ENCODE measurements around the gene SRGAP1.

SRGAP1 gene

DNA sequence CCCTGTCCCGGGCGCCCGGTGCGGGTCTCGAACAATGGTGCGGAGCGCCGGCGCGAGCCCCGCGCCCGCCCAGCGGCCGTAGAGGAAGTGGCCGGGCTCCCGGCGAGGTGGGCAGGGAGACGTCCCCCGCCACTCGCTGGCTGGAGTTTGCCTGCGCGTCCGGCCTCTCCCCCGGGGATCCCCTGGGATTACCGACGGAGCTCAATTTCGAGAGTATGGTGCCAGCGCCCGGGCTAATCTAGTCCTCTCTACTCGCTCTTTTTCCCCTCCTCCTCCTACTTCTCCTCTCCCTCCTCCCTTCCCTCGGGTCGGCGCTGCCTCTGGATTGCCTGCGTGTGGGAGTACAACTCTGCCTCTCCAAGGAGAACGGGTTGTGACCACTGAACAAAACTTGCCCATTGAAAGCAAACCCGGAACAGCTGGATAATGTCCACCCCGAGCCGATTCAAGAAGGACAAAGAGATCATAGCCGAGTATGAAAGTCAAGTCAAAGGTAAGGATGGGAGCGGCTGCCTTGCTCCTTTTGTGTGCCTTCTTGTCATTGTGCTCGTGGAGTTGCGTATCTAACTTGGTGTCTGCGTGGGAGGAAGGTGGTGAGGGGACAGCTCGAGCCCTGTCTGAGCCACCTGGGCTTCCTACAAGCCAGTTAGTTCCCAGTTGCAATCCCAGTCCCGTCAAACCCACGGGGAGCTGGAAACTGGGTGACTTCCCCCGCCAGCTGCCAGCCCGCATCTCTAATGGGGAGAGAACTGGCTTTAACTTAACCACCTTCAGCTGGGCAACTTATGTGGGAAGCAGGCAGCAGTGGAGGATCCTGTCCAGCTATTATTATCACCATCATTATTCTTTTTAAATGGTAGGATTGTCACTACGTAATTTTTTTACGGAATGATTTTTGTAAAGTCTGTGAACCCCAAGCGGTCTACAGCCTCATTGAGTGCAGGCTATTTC is at the start of gene SRGAP1:
Gene SRGAP1 (plus strand): TSS at position 310 of the 951 bp plus-strand sequence. CDS start 117 bp downstream, at position 427.
- peak; percentile 87 for DNase-seq (ENCODE audit: low read depth)

DNA sequence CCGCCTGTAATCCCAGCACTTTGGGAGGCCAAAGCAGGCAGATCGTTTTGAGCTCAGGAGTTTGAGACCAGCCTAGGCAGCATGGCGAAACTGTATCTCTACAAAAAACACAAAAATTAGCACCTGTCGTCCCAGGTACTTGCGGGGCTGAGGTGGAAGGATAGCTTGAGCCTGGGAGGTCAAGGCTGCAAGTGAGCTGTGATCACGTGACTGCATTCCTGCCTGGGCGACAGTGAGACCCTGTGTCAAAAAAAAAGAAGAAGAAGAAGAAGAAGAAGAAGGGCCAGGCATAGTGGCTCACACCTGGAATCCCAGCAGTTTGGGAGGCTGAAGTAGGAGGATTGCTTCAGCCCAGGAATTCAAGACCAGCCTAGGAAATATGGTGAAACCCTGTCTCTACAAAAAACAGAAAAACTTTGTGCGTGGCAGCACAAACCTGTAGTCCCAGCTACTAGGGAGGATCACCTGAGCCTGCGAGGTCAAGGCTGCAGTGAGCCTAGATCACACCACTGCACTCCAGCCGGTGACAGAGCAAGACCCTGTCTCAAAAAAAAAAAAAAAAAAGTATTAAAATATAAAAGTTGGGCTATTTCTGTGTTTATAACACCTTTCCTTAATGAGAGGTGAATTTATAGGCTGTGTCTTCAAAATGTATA is 49.3 kb upstream of the SRGAP1 start:
- no peak for DNase-seq (ENCODE audit: low read depth)

DNA sequence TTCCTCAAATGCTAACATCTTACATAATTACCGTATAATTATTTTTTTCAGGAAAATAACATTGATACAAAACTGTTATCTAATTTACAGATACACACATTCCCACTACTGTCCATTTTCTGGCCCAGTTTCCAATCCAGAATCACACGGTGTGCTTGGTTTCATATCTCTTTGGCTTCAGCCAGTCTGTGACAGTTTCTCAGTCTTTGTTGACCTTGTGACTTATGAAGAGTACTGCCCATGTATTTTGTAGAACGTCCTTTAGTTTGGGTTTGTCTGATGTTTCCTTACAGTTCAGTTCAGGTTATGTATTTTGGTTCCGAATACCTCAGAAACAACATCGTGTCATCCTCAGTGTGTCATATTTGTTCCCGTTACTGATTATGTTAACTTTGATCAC is 48.6 kb upstream of the SRGAP1 start:
- no peak for DNase-seq (ENCODE audit: low read depth)

DNA sequence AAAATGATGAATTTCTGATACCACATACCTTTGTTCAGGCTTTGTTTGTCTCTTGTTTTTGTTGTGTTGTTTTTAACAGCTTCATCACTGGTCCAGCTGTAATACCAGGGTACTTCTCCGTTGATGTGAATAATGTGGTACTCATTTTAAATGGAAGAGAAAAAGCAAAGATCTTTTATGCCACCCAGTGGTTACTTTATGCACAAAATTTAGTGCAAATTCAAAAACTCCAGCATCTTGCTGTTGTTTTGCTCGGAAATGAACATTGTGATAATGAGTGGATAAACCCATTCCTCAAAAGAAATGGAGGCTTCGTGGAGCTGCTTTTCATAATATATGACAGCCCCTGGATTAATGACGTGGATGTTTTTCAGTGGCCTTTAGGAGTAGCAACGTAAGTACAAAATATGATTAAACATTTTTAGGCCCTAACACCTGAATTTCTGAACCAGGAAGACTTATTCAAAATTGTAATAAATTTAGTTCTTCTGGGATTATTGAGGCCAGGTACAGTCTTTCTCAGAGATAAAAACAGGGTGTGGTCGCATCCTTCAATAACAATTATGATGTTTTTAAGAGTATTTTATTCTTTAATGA is 42.4 kb upstream of the SRGAP1 start:
- DNase-seq (ENCODE audit: low read depth): peak; percentile 32

DNA sequence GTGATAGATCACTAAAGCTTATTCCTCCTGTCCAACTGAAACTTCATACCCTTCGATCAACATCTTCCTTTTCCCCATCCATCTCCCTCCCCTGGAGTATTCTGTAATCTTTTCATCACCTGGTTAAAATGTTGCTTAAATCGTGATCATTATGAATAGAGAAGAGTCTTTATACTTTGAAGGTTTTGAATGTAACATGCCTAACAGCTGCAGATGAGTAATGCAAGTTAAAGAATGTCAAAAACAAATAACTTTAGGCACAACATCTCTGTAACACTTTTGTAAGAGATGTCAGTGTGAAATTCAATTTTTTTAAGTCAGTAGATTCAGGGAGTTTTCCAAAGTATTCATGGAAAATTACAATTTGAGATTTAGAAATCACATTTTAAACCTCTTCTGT is 39.8 kb upstream of the SRGAP1 start:
- DNase-seq (ENCODE audit: low read depth): no peak

DNA sequence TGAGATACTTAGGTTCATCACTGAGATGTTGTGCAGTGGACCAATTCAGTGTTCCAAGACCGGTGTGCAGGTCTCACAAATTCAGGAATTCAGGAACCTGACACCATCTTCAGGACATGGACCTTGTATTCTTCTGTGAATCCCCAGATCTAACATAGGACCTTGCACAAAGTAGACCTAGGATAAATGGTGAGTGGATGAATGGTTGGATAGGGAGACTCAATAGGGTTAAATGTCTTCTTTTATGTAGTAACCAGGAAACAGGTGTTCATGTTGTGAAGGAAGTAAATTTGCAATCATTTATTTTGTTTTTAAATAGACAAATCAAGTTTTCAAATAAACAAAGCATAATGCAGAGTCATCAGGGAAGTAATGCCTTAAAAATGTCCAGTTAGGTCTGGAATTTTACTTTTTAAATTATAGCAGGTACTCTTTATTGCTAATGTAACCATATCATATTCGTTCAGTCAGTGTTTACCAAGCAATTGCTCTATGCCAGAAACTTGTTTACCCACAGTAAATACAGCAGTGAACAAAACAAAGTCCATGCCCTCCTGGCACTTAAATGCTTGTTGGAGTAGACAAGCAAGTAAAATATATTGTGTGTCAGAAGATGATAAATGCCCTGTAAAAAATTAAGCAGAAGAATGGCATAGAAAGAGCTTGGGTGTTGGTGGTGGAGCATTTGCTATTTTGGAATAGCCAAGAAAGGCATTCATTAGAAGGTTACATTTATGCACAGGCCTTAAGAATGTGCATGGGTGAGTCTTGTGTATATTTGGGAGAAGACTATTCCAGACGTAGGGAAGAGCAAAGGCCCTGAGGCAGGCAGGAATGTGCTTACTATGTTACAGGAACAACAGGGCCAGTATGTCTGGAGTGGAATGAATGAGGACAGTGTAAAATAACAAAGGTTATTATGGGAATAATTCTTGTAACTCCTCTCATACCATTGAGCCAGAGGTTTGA is 38.5 kb upstream of the SRGAP1 start:
- no peak for DNase-seq (ENCODE audit: low read depth)

DNA sequence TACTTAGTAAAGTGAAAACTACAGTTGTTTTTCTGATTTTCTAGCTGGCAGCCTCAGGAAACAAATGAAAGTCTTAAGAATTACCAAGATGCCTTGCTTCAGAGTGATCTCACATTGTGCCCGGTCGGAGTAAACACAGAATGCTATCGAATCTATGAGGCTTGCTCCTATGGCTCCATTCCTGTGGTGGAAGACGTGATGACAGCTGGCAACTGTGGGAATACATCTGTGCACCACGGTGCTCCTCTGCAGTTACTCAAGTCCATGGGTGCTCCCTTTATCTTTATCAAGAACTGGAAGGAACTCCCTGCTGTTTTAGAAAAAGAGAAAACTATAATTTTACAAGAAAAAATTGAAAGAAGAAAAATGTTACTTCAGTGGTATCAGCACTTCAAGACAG is 35.9 kb upstream of the SRGAP1 start:
- peak; percentile 11 for DNase-seq (ENCODE audit: low read depth)

DNA sequence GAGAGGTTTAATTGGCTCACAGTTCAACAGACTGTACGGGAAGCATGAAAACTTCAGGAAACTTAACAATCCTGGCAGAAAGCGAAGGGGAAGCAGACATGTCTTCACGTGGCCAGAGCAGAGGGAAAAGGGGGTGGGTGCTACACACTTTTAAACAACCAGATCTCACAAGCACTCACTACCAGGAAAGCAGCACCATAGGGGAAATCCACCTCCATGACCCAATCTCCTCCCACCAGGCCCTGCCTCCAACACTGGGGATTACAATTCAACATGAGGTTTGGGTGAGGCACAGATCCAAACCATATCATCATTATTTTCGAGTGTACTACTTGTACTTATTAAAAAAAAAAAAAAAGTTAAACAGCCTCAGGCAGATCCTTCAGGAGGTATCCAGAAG is 34.9 kb upstream of the SRGAP1 start:
- no peak for DNase-seq (ENCODE audit: low read depth)

DNA sequence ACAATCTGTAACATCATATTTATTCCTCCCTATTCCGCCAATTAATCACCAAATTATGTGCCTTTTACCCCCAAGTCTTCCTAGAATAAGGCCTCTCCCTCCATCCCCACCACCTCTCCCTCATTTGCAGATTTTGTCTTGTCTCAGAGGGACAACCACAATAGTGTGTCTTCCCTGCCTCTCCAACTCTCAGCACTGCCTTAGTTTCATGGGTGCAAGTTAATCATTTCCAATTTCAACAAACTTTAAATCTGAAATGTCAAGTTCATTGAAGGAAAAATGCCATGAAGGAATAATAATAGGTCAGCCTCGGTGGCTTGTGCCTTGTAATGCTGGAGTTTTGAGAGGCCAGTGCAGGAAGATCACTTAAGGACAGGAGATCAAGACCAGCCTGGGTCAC is 33.2 kb upstream of the SRGAP1 start:
- no peak for DNase-seq (ENCODE audit: low read depth)

DNA sequence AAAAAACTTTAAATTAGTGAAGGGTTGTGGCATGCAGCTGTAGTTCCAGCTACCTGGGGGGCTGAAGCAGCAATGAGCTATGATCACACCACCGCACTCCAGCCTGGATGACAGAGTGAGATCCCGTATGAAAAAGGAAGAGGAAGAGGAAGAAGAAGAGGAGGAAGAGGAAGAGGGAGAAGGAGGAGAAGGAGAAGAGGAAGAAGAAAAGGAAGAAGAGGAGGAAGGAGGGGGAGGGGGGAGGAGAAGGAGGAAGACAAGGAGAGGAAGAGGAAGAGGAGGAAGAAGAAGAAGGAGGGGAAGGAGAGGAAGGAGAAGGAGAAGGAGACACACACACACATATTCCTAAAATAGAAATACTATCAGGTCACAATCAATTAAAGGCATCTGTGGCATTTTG is 32.7 kb upstream of the SRGAP1 start:
- DNase-seq (ENCODE audit: low read depth): no peak

DNA sequence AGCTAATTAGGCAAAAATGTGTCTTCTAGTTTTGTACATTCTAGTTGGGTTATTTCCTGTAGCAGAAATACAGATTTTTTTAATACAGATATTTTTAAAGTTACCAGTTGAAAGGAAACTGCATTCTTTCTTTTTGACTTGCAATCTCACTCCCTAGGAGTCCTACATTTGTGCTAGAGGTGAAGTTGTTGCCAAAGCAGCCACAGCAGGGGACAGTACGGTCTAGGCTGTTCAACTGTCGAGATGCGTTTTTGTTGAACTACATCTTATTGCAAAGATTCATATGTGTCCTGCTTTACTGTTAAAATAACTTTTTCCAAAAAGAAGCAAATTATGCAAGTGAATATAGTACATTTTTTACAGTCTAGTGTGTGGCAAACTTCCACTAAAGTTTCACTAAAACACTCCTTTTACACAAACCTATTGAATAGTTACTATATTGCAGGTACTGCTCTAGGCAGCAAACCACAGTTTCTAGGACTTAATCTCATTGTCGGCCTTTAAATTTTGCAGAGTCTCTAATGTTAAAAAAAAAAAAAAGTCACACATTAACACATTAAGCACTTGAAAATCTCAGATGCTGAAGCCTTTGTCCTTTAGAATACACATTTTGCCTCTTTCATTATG is 30.2 kb upstream of the SRGAP1 start:
- DNase-seq (ENCODE audit: low read depth): no peak

DNA sequence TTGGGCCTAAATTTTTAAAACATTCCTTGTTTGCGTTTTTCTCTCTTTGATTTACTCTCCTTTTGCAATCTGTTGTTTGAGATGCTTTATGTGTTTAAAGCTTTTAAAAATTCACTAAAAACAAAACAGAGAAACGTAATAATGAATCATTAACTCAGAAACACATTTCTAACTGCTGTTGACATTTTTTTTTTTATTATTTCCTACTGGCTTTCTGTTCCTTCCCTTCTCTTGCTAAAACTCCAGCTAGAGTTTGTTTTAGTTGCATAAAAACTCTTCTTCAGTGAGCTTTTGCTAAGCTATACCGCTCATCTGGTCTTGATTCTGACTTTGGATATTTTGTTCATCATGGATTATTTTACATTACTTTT is 29.0 kb upstream of the SRGAP1 start:
- no peak for DNase-seq (ENCODE audit: low read depth)

DNA sequence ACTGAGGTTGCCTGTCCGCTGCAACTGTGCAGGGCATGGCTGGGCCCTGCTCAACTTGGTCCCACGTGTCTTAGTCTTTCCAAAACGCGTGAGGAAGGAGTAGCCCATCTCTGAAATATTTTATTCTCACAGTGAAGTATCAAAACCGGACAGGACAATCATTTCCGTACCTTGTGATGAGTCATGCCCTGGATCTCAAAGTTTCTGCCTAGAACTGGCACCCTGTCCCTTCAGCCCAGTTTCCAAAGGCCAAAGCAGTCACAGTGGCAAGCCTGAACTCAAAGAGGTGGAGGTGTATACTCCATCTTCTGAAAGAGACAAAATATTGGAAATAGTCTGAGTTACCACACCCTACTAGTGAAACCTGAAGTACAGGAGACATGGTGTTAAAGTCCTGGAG is 28.5 kb upstream of the SRGAP1 start:
- no peak for DNase-seq (ENCODE audit: low read depth)

DNA sequence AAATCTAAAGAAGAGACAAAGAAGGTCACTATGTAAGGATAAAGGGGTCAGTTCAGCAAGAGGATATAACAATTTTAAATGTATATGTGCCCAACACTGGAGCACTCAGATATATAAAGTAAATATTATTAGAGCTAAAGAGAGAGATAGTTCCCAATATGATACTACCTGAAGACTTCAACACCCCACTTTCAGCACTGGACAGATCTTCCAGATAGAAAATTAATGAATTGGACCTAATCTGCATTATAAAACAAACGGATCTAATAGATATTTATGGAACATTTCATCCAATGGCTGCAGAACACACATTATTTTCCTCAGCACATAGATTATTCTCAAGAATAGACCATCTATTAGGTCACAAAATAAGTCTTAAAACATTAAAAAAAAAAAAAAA is 24.1 kb upstream of the SRGAP1 start:
- DNase-seq (ENCODE audit: low read depth): no peak

DNA sequence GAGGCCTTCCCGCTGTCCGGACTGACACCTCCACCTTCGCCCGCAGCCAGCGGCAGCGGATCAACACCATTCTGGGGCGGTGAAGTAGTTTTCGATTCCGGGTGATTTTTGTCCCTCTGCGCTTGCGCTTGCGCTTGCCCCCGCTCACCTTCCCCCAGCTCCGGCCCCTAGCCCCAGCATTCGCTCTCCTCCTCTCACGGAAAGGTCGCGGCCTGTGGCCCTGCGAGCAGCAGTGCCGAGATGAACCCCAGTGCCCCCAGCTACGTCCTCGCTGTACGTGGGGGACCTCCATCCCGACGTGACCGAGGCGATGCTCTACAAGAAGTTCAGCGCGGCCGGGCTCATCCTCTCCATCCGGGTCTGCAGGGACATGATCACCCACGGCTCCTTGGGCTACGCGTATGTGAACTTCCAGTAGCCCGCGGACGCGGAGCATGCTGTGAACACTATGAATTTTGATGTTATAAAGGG is 22.7 kb upstream of the SRGAP1 start:
- DNase-seq (ENCODE audit: low read depth): no peak

DNA sequence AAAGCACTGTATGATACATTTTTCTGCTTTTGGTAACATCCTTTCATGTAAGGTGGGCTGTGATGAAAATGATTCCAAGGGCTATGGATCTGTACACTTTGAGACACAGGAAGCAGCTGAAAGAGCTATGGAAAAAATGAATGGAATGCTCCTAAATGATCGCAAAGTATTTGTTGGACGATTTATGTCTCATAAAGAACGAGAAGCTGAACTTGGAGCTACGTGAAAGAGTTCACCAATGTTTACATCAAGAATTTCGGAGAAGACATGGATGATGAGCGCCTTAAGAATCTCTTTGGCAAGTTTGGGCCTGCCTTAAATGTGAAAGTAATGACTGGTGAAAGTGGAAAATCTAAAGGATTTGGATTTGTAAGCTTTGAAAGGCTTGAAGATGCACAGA is 22.1 kb upstream of the SRGAP1 start:
- DNase-seq (ENCODE audit: low read depth): peak; percentile 52

DNA sequence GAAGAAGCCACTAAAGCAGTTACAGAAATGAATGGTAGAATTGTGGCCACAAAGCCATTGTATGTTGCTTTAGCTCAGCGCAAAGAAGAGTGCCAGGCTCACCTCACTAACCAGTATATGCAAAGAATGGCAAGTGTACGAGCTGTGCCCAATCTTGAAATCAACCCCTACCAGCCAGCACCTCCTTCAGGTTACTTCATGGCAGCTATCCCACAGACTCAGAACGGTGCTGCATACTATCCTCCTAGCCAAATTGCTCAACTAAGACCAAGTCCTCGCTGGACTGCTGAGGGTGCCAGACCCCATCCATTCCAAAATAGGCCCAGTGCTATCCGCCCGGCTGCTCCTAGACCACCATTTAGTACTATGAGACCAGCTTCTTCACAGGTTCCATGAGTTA is 21.5 kb upstream of the SRGAP1 start:
- no peak for DNase-seq (ENCODE audit: low read depth)

DNA sequence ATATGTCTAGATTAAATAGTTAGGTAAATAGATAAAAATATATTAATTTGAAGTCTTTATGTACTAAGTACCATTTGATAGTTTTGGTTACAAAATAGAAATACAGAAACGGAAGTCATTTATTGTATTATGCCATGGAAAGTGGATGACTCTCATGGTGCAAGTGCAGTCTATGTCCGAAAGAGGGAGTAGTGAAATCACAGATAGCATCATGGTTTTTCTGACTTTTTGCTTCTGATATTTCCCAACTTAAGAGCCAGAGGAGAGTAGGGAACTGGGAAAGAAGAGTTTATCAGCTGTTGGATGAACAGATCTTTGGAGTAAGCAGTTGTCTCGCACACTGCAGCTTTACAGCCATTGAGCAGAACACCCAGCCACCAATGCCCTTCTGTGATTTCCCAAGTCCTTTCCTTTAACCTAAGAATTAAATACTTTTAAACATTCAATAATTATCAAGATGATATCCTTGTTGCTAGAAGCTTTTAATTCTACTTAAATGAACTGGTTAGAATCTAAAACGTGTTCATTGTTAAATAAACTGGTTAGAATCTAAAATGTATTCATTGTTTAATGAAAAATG is 18.4 kb upstream of the SRGAP1 start:
- DNase-seq (ENCODE audit: low read depth): peak; percentile 76

DNA sequence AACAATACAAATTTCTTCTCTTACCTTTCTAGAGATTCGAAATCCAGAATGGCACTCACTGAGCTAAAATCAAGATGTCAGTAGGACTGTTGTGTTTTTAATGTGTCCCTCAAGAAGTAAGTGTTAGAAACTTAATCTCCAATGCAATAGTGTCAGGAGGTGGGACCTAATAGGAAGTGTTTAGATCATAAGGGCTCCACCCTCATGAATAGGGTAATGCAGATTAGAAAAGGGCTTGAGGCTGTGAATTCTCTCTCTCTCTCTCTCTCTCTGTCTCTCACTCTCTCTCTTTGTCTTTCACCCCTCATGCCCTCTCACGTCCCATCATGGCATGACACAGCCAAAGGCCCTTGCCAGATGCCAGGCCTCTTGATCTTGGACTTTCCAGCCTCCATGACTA is 15.6 kb upstream of the SRGAP1 start:
- DNase-seq (ENCODE audit: low read depth): no peak

DNA sequence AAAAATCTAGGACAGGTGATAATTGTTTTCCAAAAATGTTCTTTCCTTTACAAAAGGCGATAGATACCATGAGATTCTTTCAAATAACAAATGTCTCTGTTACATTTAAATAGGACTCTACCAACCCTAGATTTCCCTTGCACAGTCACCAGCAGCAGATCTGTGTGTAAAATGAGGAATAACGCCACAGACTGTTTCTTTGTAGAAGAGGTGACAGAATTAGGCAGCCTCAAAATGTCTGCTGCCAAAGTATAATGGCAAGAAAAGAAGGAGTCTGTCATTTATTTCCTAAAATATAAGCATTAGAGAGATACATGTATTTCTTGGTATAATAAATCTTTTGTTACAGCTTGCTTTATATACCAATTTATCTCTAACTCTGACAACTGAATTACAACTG is 8.5 kb upstream of the SRGAP1 start:
- DNase-seq (ENCODE audit: low read depth): no peak

DNA sequence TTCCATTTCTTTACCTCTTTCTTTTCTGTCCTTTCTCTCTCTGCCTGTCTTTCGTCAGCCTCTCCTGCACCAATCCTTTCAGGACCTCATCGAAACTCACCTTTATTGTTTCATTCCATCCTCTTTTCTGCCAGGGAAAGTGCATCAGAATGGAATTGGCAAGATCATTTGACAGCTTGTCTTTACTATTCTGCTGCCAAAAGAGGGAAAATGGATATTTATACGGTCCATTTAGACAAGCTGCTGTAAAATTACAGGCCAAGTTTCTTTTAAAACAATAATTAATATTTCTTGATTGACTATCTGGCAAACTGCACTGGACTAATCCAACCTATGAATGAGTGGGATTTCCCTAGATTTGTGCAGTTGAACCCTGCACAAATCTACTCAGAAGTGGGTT is 7.6 kb upstream of the SRGAP1 start:
- DNase-seq (ENCODE audit: low read depth): no peak
